Epithelial cell of proximal tubule (primary cell): ENCODE results near the gene ENO3. TPM values are rescaled to one million over a fixed set of nuclear protein-coding genes. Genes with fewer than 3 reads are reported as not detected.

Experiments used
- DNase-seq: peaks from one replicate; pipeline ENCODE4 v3.0.0-alpha.2; 2011; ENCODE audit warnings: low read depth
- H3K4me3 ChIP-seq: 2 replicates; pipeline ENCODE4 v1.5.1; 2011; ENCODE audit warnings: low read depth, mild to moderate bottlenecking, low read length
- CTCF ChIP-seq: conservative IDR thresholded peaks from 2 replicates; pipeline ENCODE4 v1.5.1; 2012; ENCODE audit warnings: low read depth, mild to moderate bottlenecking, low read length
- total RNA-seq: library from RNA; depleted of rRNA; stranded (reverse); fragments of >200 nt; gene quantifications from 2 replicates; pipeline ENCODE4 v1.2.3, GENCODE V29; 2015

The ENO3 gene
- total RNA-seq, 1 donor from 2014 or later: 2.0 TPM

GRCh38 chr17:5002121-5002788 is 51.3 kb downstream of the ENO3 start:
- no peak for DNase-seq
- no peak overlapping the region for H3K4me3 ChIP-seq
- TF ChIP-seq CTCF: no peak

GRCh38 chr17:5003214-5003867 is 52.4 kb downstream of the ENO3 start:
- DNase-seq: no peak
- no peak for TF ChIP-seq CTCF
- H3K4me3 ChIP-seq: no peak overlapping the region

Other genes with a start within 250 kb of the ENO3 start
- 25.8 and 55.9 TPM in 2 replicates for gene PELP1, start 247.0 kb upstream of the ENO3 start, total RNA-seq
- 19.9 and 20.0 TPM in 2 replicates for gene ARRB2, start 240.5 kb upstream of the ENO3 start, total RNA-seq
- 26.6 and 27.2 TPM in 2 replicates for gene MED11, start 219.7 kb upstream of the ENO3 start, total RNA-seq
- gene ZMYND15, start 211.3 kb upstream of the ENO3 start, total RNA-seq: 0.36 and 1.5 TPM in 2 replicates
- 19.0 and 32.3 TPM in 2 replicates for gene CXCL16, start 211.2 kb upstream of the ENO3 start, total RNA-seq
- gene TM4SF5, start 179.2 kb upstream of the ENO3 start, total RNA-seq: not detected in 2 replicates
- not detected in 2 replicates for gene VMO1, start 164.8 kb upstream of the ENO3 start, total RNA-seq
- not detected in 2 replicates for gene GLTPD2, start 162.2 kb upstream of the ENO3 start, total RNA-seq
- gene PSMB6, start 155.0 kb upstream of the ENO3 start, total RNA-seq: 264 and 337 TPM in 2 replicates
- 15.7 and 19.5 TPM in 2 replicates for gene PLD2, start 144.0 kb upstream of the ENO3 start, total RNA-seq
- 20.5 and 39.9 TPM in 2 replicates for gene MINK1, start 117.8 kb upstream of the ENO3 start, total RNA-seq
- gene C17orf107, start 51.6 kb upstream of the ENO3 start, total RNA-seq: 1.3 and 1.4 TPM in 2 replicates
- gene CHRNE, start 48.0 kb upstream of the ENO3 start, total RNA-seq: 1.0 TPM in 1 of 2 replicates, not detected in the other
- not detected in 2 replicates for gene GP1BA, start 18.8 kb upstream of the ENO3 start, total RNA-seq
- gene SLC25A11, start 11.1 kb upstream of the ENO3 start, total RNA-seq: 45.5 and 72.9 TPM in 2 replicates
- gene RNF167, start 10.9 kb upstream of the ENO3 start, total RNA-seq: 49.0 and 55.1 TPM in 2 replicates
- gene PFN1, start 2.6 kb upstream of the ENO3 start, total RNA-seq: 1,802 and 2,074 TPM in 2 replicates
- gene SPAG7, start 16.7 kb downstream of the ENO3 start, total RNA-seq: 67.7 and 80.8 TPM in 2 replicates
- 10.6 and 16.7 TPM in 2 replicates for gene CAMTA2, start 36.6 kb downstream of the ENO3 start, total RNA-seq
- 0.14 TPM in 1 of 2 replicates, not detected in the other for gene INCA1, start 46.4 kb downstream of the ENO3 start, total RNA-seq
- 75.0 and 81.3 TPM in 2 replicates for gene KIF1C, start 46.8 kb downstream of the ENO3 start, total RNA-seq
- gene SLC52A1, start 84.3 kb downstream of the ENO3 start, total RNA-seq: 0.07 and 1.3 TPM in 2 replicates
- gene ZFP3, start 127.3 kb downstream of the ENO3 start, total RNA-seq: 1.2 and 1.7 TPM in 2 replicates
- 5.4 and 8.7 TPM in 2 replicates for gene ZNF232, start 160.8 kb downstream of the ENO3 start, total RNA-seq
- gene USP6, start 164.9 kb downstream of the ENO3 start, total RNA-seq: not detected in 2 replicates
- gene ZNF594, start 240.7 kb downstream of the ENO3 start, total RNA-seq: 1.7 and 3.3 TPM in 2 replicates